Stimulated activated CD4-positive, alpha-beta T cell treated with anti-CD3 and anti-CD28 coated beads, Interleukin-1b, Interleukin-23, amount 100 ng/mL, for 1 hour (primary cell): ENCODE data around the gene MUC3A.
"Not testable (repeated sequence)": the region's sequence is repeated elsewhere in the genome, so short reads cannot be mapped to it uniquely, and the experiment has no call there.

ENCODE experiments used
- DNase-seq, 2 donors: peaks; one replicate each; pipeline ENCODE4 v3.0.0-alpha.2; 2020; ENCODE audit warnings: low read depth in 2 of 2

MUC3A gene

GRCh38 chr7:100949227-100949932 lies at the start of gene MUC3A:
TSS of gene MUC3A (plus strand) at chr7:100949534. CDS start at chr7:100949625, 91 bp downstream.
- DNase-seq, result no peak

GRCh38 chr7:100900978-100901377 lies 48.4 kb upstream of the MUC3A start:
- no peak for DNase-seq

GRCh38 chr7:100901921-100902332 lies 47.4 kb upstream of the MUC3A start:
- no peak for DNase-seq

GRCh38 chr7:100902638-100903037 lies 46.7 kb upstream of the MUC3A start:
- no peak for DNase-seq

GRCh38 chr7:100908512-100908911 lies 40.8 kb upstream of the MUC3A start:
- no peak for DNase-seq

GRCh38 chr7:100910443-100910842 lies 38.9 kb upstream of the MUC3A start:
- not testable (repeated sequence) for DNase-seq

GRCh38 chr7:100911484-100911883 lies 37.9 kb upstream of the MUC3A start:
- no peak for DNase-seq

- DNase-seq, result no peak
Observed at GRCh38 chr7:100914208-100914878, 35.0 kb upstream of the MUC3A start.

- DNase-seq, result no peak
Observed at GRCh38 chr7:100914879-100915447, 34.4 kb upstream of the MUC3A start.

- not testable (repeated sequence) for DNase-seq
Observed at GRCh38 chr7:100919335-100919734, 30.0 kb upstream of the MUC3A start.

GRCh38 chr7:100919779-100920437 lies 29.4 kb upstream of the MUC3A start:
- not testable (repeated sequence) for DNase-seq

- no peak for DNase-seq
Observed at GRCh38 chr7:100921039-100921438, 28.3 kb upstream of the MUC3A start.

GRCh38 chr7:100923616-100924015 lies 25.7 kb upstream of the MUC3A start:
- DNase-seq, result not testable (repeated sequence)

GRCh38 chr7:100929808-100930174 lies 19.5 kb upstream of the MUC3A start:
- DNase-seq, result no peak

GRCh38 chr7:100933734-100934133 lies 15.6 kb upstream of the MUC3A start:
- no peak for DNase-seq

GRCh38 chr7:100935381-100935780 lies 14.0 kb upstream of the MUC3A start:
- DNase-seq, result not testable (repeated sequence)

- not testable (repeated sequence) for DNase-seq
Observed at GRCh38 chr7:100936167-100936566, 13.2 kb upstream of the MUC3A start.

- no peak for DNase-seq
Observed at GRCh38 chr7:100942045-100942774, 7.1 kb upstream of the MUC3A start.

GRCh38 chr7:100943693-100944092 lies 5.6 kb upstream of the MUC3A start:
- DNase-seq, result no peak

GRCh38 chr7:100944138-100944537 lies 5.2 kb upstream of the MUC3A start:
- no peak for DNase-seq

- no peak for DNase-seq
Observed at GRCh38 chr7:100946111-100946510, 3.2 kb upstream of the MUC3A start.
